Testis (tissue), 2 donors: Measurements from ENCODE around the gene SH3PXD2B.

Experiments
- CTCF ChIP-seq, 3 experiments: fragments of 450-650 bp in 2 of 3; fragments of 200-600 bp in 1 of 3; sonication (generic) in 1 of 3; IDR thresholded peaks; one replicate each; pipeline ENCODE4 v1.5.1; 2016 to 2019; ENCODE audit warnings: antibody characterized with exemption in 3 of 3, mild to moderate bottlenecking in 2 of 3, moderate library complexity in 1 of 3
- POLR2A ChIP-seq: fragments of 450-650 bp; IDR thresholded peaks from one replicate; pipeline ENCODE4 v1.6.1; 2017; ENCODE audit warnings: antibody characterized with exemption, mild to moderate bottlenecking, moderate library complexity

GRCh38 chr5:172473427-172473826, 19.1 kb upstream of the SH3PXD2B start:
- TF ChIP-seq CTCF (IDR thresholded peaks at IDR 0.05) (no peak), POLR2A (no peak)
